ENCODE results near the gene TMED10. TPM values are rescaled to one million over a fixed set of nuclear protein-coding genes. Genes with fewer than 3 reads are reported as not detected.

TMED10 gene
- total and polyA plus RNA-seq, 11 donors = 56.4 to 398 (median 275) TPM

GRCh38 chr14:75147423-75148071, 28.9 kb downstream of the TMED10 start:
- DNase-seq = peak in 4 of 5 donors; percentile 64 to 80 (median 70)
- peak overlapping the region in 4 of 12 donors; percentile 4 to 18 (median 12) for H3K4me3 ChIP-seq
- TF ChIP-seq POLR2A (IDR thresholded peaks at IDR 0.05) (no peak), CTCF (IDR thresholded peaks at IDR 0.05) (peak; percentile 15 to 69 (median 50))
- H3K4me1 ChIP-seq = peaks cover 3 to 83% (median 45%) of the 10 kb centered on the region in 12 donors
- intact Hi-C loops (cut with DNase I) = loop anchor here in 1 of 10 donors (5.0 kb wide), 1 partner anchor 130 kb away; the partner anchor contains the start of gene FOS
- H3K27ac ChIP-seq = peak overlapping the region; percentile 56 to 93 (median 84)
- H3K36me3 ChIP-seq = peaks cover 0 to 51% (median 35%) of the 10 kb centered on the region in 9 donors
- no peaks in the 10 kb centered on the region for H3K9me3 ChIP-seq
- no peaks in the 10 kb centered on the region for H3K27me3 ChIP-seq
- 34 to 44% (median 37%) methylated on average over 8 to 13 of the region's 13 CpGs for WGBS, 4 donors
- peak; percentile 84 to 94 (median 92) for ATAC-seq

- H3K4me1 ChIP-seq = peaks cover 3 to 98% (median 50%) of the 10 kb centered on the region in 12 donors
- intact Hi-C loops (cut with DNase I) = loop anchor here in 2 of 10 donors (5.0 kb wide), 2 partner anchors 32 to 132 kb away; partner anchors contain the start of genes FOS (in 1 of the 2) and TMED10 (in 1 of the 2)
- H3K36me3 ChIP-seq = peaks cover 0 to 27% (median 14%) of the 10 kb centered on the region in 9 donors
- no peak for TF ChIP-seq POLR2A (IDR thresholded peaks at IDR 0.05)
- TF ChIP-seq CTCF (IDR thresholded peaks at IDR 0.05) = no peak
- no peaks in the 10 kb centered on the region for H3K9me3 ChIP-seq
- peak overlapping the region in 9 of 12 donors; percentile 4 to 90 (median 26) for H3K27ac ChIP-seq
- 64 to 75% (median 70%) methylated on average over 4 to 5 of the region's 5 CpGs for WGBS, 4 donors
- no peaks in the 10 kb centered on the region for H3K27me3 ChIP-seq
- H3K4me3 ChIP-seq = no peak overlapping the region
- peak in 3 of 5 donors; percentile 21 to 37 (median 31) for DNase-seq
- peak in 3 of 4 donors; percentile 19 to 57 (median 44) for ATAC-seq
Measured at GRCh38 chr14:75144944-75145343, 31.5 kb downstream of the TMED10 start.

GRCh38 chr14:75143761-75144527, 32.5 kb downstream of the TMED10 start:
- Histone ChIP-seq H3K27me3 (no peaks in the 10 kb centered on the region), H3K4me3 (no peak overlapping the region), H3K9me3 (no peaks in the 10 kb centered on the region), H3K27ac (peak overlapping the region in 8 of 12 donors; percentile 12 to 90 (median 44)), H3K36me3 (peaks cover 0 to 22% (median 8%) of the 10 kb centered on the region in 9 donors), H3K4me1 (peaks cover 3 to 98% (median 52%) of the 10 kb centered on the region in 12 donors)
- ATAC-seq (no peak), DNase-seq (no peak)
- intact Hi-C loops (cut with DNase I) = loop anchor here in 1 of 10 donors (5.0 kb wide), 1 partner anchor 33 kb away; the partner anchor contains the start of gene TMED10
- 70 to 83% (median 78%) methylated on average over 9 of the region's 9 CpGs for WGBS, 4 donors
- no peak for TF ChIP-seq POLR2A (IDR thresholded peaks at IDR 0.05)
- TF ChIP-seq CTCF (IDR thresholded peaks at IDR 0.05) = no peak
